ENCODE data around the gene ATP5PD.

GRCh38 chr17:74990581-74991105 is 56.1 kb downstream of the ATP5PD start:
- TF ChIP-seq POLR2A (IDR thresholded peaks at IDR 0.05) (no peak), CTCF (IDR thresholded peaks at IDR 0.05) (no peak)
